ENCODE measurements around the gene SGPP1.

- TF ChIP-seq, protein P1, sequence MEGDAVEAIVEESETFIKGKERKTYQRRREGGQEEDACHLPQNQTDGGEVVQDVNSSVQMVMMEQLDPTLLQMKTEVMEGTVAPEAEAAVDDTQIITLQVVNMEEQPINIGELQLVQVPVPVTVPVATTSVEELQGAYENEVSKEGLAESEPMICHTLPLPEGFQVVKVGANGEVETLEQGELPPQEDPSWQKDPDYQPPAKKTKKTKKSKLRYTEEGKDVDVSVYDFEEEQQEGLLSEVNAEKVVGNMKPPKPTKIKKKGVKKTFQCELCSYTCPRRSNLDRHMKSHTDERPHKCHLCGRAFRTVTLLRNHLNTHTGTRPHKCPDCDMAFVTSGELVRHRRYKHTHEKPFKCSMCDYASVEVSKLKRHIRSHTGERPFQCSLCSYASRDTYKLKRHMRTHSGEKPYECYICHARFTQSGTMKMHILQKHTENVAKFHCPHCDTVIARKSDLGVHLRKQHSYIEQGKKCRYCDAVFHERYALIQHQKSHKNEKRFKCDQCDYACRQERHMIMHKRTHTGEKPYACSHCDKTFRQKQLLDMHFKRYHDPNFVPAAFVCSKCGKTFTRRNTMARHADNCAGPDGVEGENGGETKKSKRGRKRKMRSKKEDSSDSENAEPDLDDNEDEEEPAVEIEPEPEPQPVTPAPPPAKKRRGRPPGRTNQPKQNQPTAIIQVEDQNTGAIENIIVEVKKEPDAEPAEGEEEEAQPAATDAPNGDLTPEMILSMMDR (optimal IDR thresholded peaks at IDR 0.05 in 1 of 3, IDR thresholded peaks at IDR 0.05 in 1 of 3, conservative IDR thresholded peaks at IDR 0.05 in 1 of 3; ENCODE audit: extremely low read depth in 1 of 3, insufficient read depth in 2 of 3, low read length in 3 of 3): no peak
- no peak for TF ChIP-seq EZH2 (IDR thresholded peaks at IDR 0.05; ENCODE audit: low read length)
Measured at GRCh38 chr14:63717702-63718101, 10.2 kb downstream of the SGPP1 start.
